Naive B cell (primary cell): ENCODE data around the gene BCL2L2. TPM values are rescaled to one million over a fixed set of nuclear protein-coding genes. Genes with fewer than 3 reads are reported as not detected.

Source experiments
- ATAC-seq, 2 donors: fragments of 150-1000 bp; cut with Tn5 transposase; 2 replicates each; pipeline ENCODE4 v1.10.0; 2021; ENCODE audit warnings: low read depth in 2 of 2, mild to moderate bottlenecking in 2 of 2, moderate library complexity in 2 of 2
- DNase-seq: peaks from one replicate; pipeline ENCODE4 v3.0.0; 2022
- H3K27ac Mint-ChIP-seq, 6 donors: one replicate each; pipeline ENCODE4 v1.8.0; 2020 to 2022; ENCODE audit warnings: mild to moderate bottlenecking in 6 of 6, mixed read lengths in 6 of 6, moderate library complexity in 5 of 6, inconsistent platforms in 2 of 6
- H3K27me3 Mint-ChIP-seq, 3 donors: one replicate each; pipeline ENCODE4 v1.8.0; 2021 to 2022; ENCODE audit warnings: mixed read lengths in 3 of 3, mild to moderate bottlenecking in 1 of 3
- H3K36me3 Mint-ChIP-seq, 2 donors: one replicate each; pipeline ENCODE4 v1.8.0; 2020 to 2022; ENCODE audit warnings: mixed read lengths in 2 of 2, inconsistent platforms in 1 of 2, mild to moderate bottlenecking in 1 of 2
- H3K4me1 Mint-ChIP-seq, 3 donors: one replicate each; pipeline ENCODE4 v1.8.0; 2020 to 2022; ENCODE audit warnings: mixed read lengths in 3 of 3, inconsistent platforms in 1 of 3, mild to moderate bottlenecking in 1 of 3, moderate library complexity in 1 of 3
- H3K4me3 Mint-ChIP-seq, 8 donors: one replicate each; pipeline ENCODE4 v1.8.0; 2020 to 2022; ENCODE audit warnings: mild to moderate bottlenecking in 8 of 8, mixed read lengths in 8 of 8, moderate library complexity in 8 of 8, inconsistent platforms in 2 of 8
- H3K9me3 Mint-ChIP-seq, 7 donors: one replicate each; pipeline ENCODE4 v1.8.0; 2020 to 2022; ENCODE audit warnings: mixed read lengths in 7 of 7, mild to moderate bottlenecking in 5 of 7, inconsistent platforms in 2 of 7, moderate library complexity in 1 of 7
- polyA plus RNA-seq, 6 donors: library from polyadenylated mRNA; unstranded; fragments of 300-500 nt; fragmentation: Illumina TruSeq; gene quantifications; one replicate each; pipeline ENCODE4 v1.2.3, GENCODE V29; 2021; ENCODE audit warnings: low read depth in 6 of 6

BCL2L2 gene
- polyA plus RNA-seq, 6 donors from 2014 or later = 0.22 to 0.72 (median 0.28) TPM; not detected in 3

GRCh38 chr14:23302290-23303225 is 4.1 kb upstream of the BCL2L2 start, which contains the start of gene PPP1R3E:
Gene PPP1R3E, minus strand, starts transcription at chr14:23302859. Its CDS starts 283 bp downstream, at chr14:23302576.
- Mint-ChIP-seq H3K4me1 (peaks cover 28 to 44% (median 42%) of the 10 kb centered on the region in 3 donors), H3K9me3 (no peaks in the 10 kb centered on the region), H3K36me3 (no peaks in the 10 kb centered on the region), H3K27me3 (peaks cover 0 to 4% (median 0%) of the 10 kb centered on the region in 3 donors), H3K27ac (peak within 1 kb of the TSS; percentile 98 to 100 (median 100)), H3K4me3 (peak within 1 kb of the TSS; percentile 94 to 99 (median 96))
- ATAC-seq = peak; percentile 43 to 47
- peak; percentile 86 for DNase-seq

GRCh38 chr14:23307146-23307530 is 505 bp downstream of the BCL2L2 start:
- Mint-ChIP-seq H3K4me3 (peak overlapping the region; percentile 58 to 79 (median 74)), H3K4me1 (peaks cover 28 to 29% (median 28%) of the 10 kb centered on the region in 3 donors), H3K27me3 (peaks cover 0 to 4% (median 0%) of the 10 kb centered on the region in 3 donors), H3K36me3 (no peaks in the 10 kb centered on the region), H3K27ac (peak overlapping the region in 4 of 6 donors; percentile 54 to 93 (median 66)), H3K9me3 (no peaks in the 10 kb centered on the region)
- ATAC-seq (no peak), DNase-seq (no peak)

GRCh38 chr14:23307687-23308644 is 1.3 kb downstream of the BCL2L2 start:
- ATAC-seq (no peak), DNase-seq (no peak)
- Mint-ChIP-seq H3K27me3 (peaks cover 0 to 4% (median 0%) of the 10 kb centered on the region in 3 donors), H3K27ac (peak overlapping the region in 3 of 6 donors; percentile 15 to 76 (median 38)), H3K4me1 (peaks cover 23 to 25% (median 23%) of the 10 kb centered on the region in 3 donors), H3K9me3 (no peaks in the 10 kb centered on the region), H3K4me3 (peak overlapping the region in 5 of 8 donors; percentile 58 to 85 (median 74)), H3K36me3 (no peaks in the 10 kb centered on the region)

GRCh38 chr14:23308721-23309445 is 2.2 kb downstream of the BCL2L2 start:
- H3K27ac Mint-ChIP-seq = peak overlapping the region in 2 of 6 donors; percentile 15 to 20
- ATAC-seq = no peak
- H3K4me1 Mint-ChIP-seq = peaks cover 18 to 23% (median 18%) of the 10 kb centered on the region in 3 donors
- no peaks in the 10 kb centered on the region for H3K36me3 Mint-ChIP-seq
- H3K9me3 Mint-ChIP-seq = no peaks in the 10 kb centered on the region
- no peak for DNase-seq
- no peak overlapping the region for H3K4me3 Mint-ChIP-seq
- H3K27me3 Mint-ChIP-seq = peaks cover 0 to 4% (median 0%) of the 10 kb centered on the region in 3 donors

- Mint-ChIP-seq H3K27ac (no peak overlapping the region), H3K27me3 (peaks cover 0 to 4% (median 0%) of the 10 kb centered on the region in 3 donors), H3K36me3 (no peaks in the 10 kb centered on the region)
Measured at GRCh38 chr14:23310546-23310945, 3.9 kb downstream of the BCL2L2 start.

GRCh38 chr14:23316300-23316699 is 9.7 kb downstream of the BCL2L2 start:
- Mint-ChIP-seq H3K27me3 (no peaks in the 10 kb centered on the region), H3K4me1 (peaks cover 10 to 15% (median 13%) of the 10 kb centered on the region in 3 donors), H3K4me3 (no peak overlapping the region), H3K36me3 (no peaks in the 10 kb centered on the region), H3K9me3 (peaks cover 0 to 3% (median 0%) of the 10 kb centered on the region in 7 donors), H3K27ac (no peak overlapping the region)
- ATAC-seq (no peak), DNase-seq (no peak)

More at GRCh38 chr14:23310546-23310945, 3.9 kb downstream of the BCL2L2 start:
- Mint-ChIP-seq H3K4me1 (peaks cover 17 to 19% (median 18%) of the 10 kb centered on the region in 3 donors), H3K9me3 (no peaks in the 10 kb centered on the region), H3K4me3 (no peak overlapping the region)
- no peak for DNase-seq
- ATAC-seq = no peak

GRCh38 chr14:23319746-23320583 is 13.3 kb downstream of the BCL2L2 start:
- no peak for DNase-seq

GRCh38 chr14:23320584-23321571 is 14.2 kb downstream of the BCL2L2 start, which contains the start of gene PABPN1:
Gene PABPN1, plus strand, starts transcription at chr14:23321457. Its CDS starts 13 bp downstream, at chr14:23321470.
- ATAC-seq (peak; percentile 81 to 84), DNase-seq (peak; percentile 98)
- peak within 1 kb of the TSS; percentile 97 to 99 (median 99) for H3K27ac Mint-ChIP-seq
- H3K4me1 Mint-ChIP-seq = peaks cover 22 to 32% (median 28%) of the 10 kb centered on the region in 3 donors
- H3K36me3 Mint-ChIP-seq = no peaks in the 10 kb centered on the region
- peak within 1 kb of the TSS; percentile 88 to 98 (median 94) for H3K4me3 Mint-ChIP-seq
- no peaks in the 10 kb centered on the region for H3K27me3 Mint-ChIP-seq
- peaks cover 0 to 3% (median 0%) of the 10 kb centered on the region in 7 donors for H3K9me3 Mint-ChIP-seq

More at GRCh38 chr14:23319746-23320583, 13.3 kb downstream of the BCL2L2 start:
- no peaks in the 10 kb centered on the region for H3K27me3 Mint-ChIP-seq
- peak overlapping the region; percentile 83 to 96 (median 92) for H3K4me3 Mint-ChIP-seq
- peaks cover 22 to 32% (median 28%) of the 10 kb centered on the region in 3 donors for H3K4me1 Mint-ChIP-seq
- peaks cover 0 to 3% (median 0%) of the 10 kb centered on the region in 7 donors for H3K9me3 Mint-ChIP-seq
- ATAC-seq = no peak
- H3K36me3 Mint-ChIP-seq = no peaks in the 10 kb centered on the region
- peak overlapping the region; percentile 97 to 99 (median 99) for H3K27ac Mint-ChIP-seq

- Mint-ChIP-seq H3K9me3 (peaks cover 0 to 3% (median 0%) of the 10 kb centered on the region in 7 donors), H3K27ac (peak overlapping the region; percentile 82 to 97 (median 94)), H3K4me1 (peaks cover 22 to 32% (median 28%) of the 10 kb centered on the region in 3 donors), H3K27me3 (no peaks in the 10 kb centered on the region), H3K4me3 (peak overlapping the region; percentile 88 to 98 (median 94)), H3K36me3 (no peaks in the 10 kb centered on the region)
- DNase-seq (no peak), ATAC-seq (peak in 1 of 2 donors; percentile 1)
Measured at GRCh38 chr14:23321572-23322547, 15.2 kb downstream of the BCL2L2 start.
